ENCODE measurements around the gene HHAT. TPM values are rescaled to one million over a fixed set of nuclear protein-coding genes. Genes with fewer than 3 reads are reported as not detected.

HHAT gene
- total and polyA plus RNA-seq, 2 of the 4 experiments (the other 2 are of a cell fraction) = 1.7 to 2.5 TPM

GRCh38 chr1:210291786-210292230 lies 36.9 kb upstream of the HHAT start:
- Histone ChIP-seq H3K4me1 (ENCODE audit: control insufficient read depth, insufficient read depth, low read length) (peaks cover 3% of the 10 kb centered on the region; the same call in 1 of the 2 replicates), H3K56ac (ENCODE audit: extremely low read depth, insufficient read depth, low read length) (no peak overlapping the region), H2BK5ac (ENCODE audit: low read depth, low read length, poor library complexity, severe bottlenecking) (no peak overlapping the region), H3K4me2 (ENCODE audit: low read depth, low read length) (no peak overlapping the region), H3K36me3 (ENCODE audit: control insufficient read depth, insufficient read depth, low read length) (no peaks in the 10 kb centered on the region), H3K4ac (ENCODE audit: low read depth, low read length) (no peak overlapping the region), H4K5ac (ENCODE audit: low read depth, low read length) (no peak overlapping the region), H3K14ac (replicated peaks; ENCODE audit: low read depth, low read length) (no peak overlapping the region), H3K9ac (ENCODE audit: low read depth, low read length) (no peak overlapping the region), H3K18ac (ENCODE audit: low read depth, low read length) (no peak overlapping the region), H3K27me3 (ENCODE audit: control insufficient read depth, insufficient read depth, low read length) (peaks cover 35% of the 10 kb centered on the region), H2AK5ac (ENCODE audit: low read depth, low read length) (no peak overlapping the region), H4K8ac (ENCODE audit: low read depth in 2 of 2, low read length in 2 of 2) (no peak overlapping the region), H4K20me1 (ENCODE audit: insufficient read depth, low read length) (no peaks in the 10 kb centered on the region), H3K27ac (ENCODE audit: insufficient read depth, low read length) (no peak overlapping the region), H3K79me1 (ENCODE audit: low read depth in 1 of 2, low read length in 2 of 2) (no peaks in the 10 kb centered on the region), H3K23ac (ENCODE audit: low read depth, low read length) (no peak overlapping the region), H3K9me1 (ENCODE audit: insufficient read depth, low read length) (no peaks in the 10 kb centered on the region), H2AK9ac (replicated peaks; ENCODE audit: low read depth, low read length, poor library complexity) (no peak overlapping the region), H2BK120ac (ENCODE audit: low read depth, low read length) (no peak overlapping the region), H2AFZ (replicated peaks; ENCODE audit: low read length, poor library complexity) (peak overlapping the region; percentile 54), H2BK15ac (ENCODE audit: low read depth, low read length) (no peak overlapping the region), H3K9me3 (ENCODE audit: control insufficient read depth, insufficient read depth, low read length) (no peaks in the 10 kb centered on the region), H4K91ac (ENCODE audit: insufficient read depth, low read depth, low read length) (no peak overlapping the region), H3K4me3 (ENCODE audit: insufficient read depth, low read depth, low read length) (no peak overlapping the region), H2BK20ac (ENCODE audit: low read depth, low read length) (no peak overlapping the region)
- TF ChIP-seq SMC3 (IDR thresholded peaks at IDR 0.05; ENCODE audit: low read depth, low read length) = no peak
- TF ChIP-seq MAZ (IDR thresholded peaks at IDR 0.05; ENCODE audit: borderline replicate concordance, low read depth, low read length) = no peak
- TF ChIP-seq CEBPB (IDR thresholded peaks at IDR 0.05; ENCODE audit: low read depth, low read length) = no peak
- TF ChIP-seq FOS (IDR thresholded peaks at IDR 0.05; ENCODE audit: low read depth, low read length) = no peak
- TF ChIP-seq POLR2A (IDR thresholded peaks at IDR 0.05; ENCODE audit: low read depth, low read length) = no peak
- no peak for TF ChIP-seq MAFK (IDR thresholded peaks at IDR 0.05; ENCODE audit: low read depth, low read length)
- TF ChIP-seq MXI1 (IDR thresholded peaks at IDR 0.05; ENCODE audit: borderline replicate concordance, low read depth, low read length) = no peak
- no peak for TF ChIP-seq RFX5 (IDR thresholded peaks at IDR 0.05; ENCODE audit: low read depth, low read length)
- TF ChIP-seq RCOR1 (IDR thresholded peaks at IDR 0.05; ENCODE audit: insufficient replicate concordance, low read length) = no peak
- no peak for TF ChIP-seq CHD1 (IDR thresholded peaks at IDR 0.05; ENCODE audit: low read depth, low read length)
- no peak for TF ChIP-seq RAD21 (IDR thresholded peaks at IDR 0.05; ENCODE audit: low read length)
- TF ChIP-seq ELK1 (IDR thresholded peaks at IDR 0.05; ENCODE audit: borderline replicate concordance, low read depth, low read length) = no peak
- no peak for TF ChIP-seq USF2 (IDR thresholded peaks at IDR 0.05; ENCODE audit: low read depth, low read length)
- no peak for TF ChIP-seq BHLHE40 (IDR thresholded peaks at IDR 0.05; ENCODE audit: low read depth, low read length)
- TF ChIP-seq NFE2L2 (IDR thresholded peaks at IDR 0.05; ENCODE audit: low read depth, low read length) = no peak
- no peak for TF ChIP-seq CTCF (conservative IDR thresholded peaks at IDR 0.05; ENCODE audit: low read depth, low read length)
- POLR2A ChIA-PET (ENCODE audit: unreplicated experiment) = interaction anchor here (1.1 kb wide), 1 partner anchor 32 kb away, joined by 10 read pairs; no protein-coding TSS in a partner anchor
- no TSS peak for BruUV-seq (replicated peaks)
- WGBS, 2 experiments (ENCODE audit: extremely low coverage in 2 of 2, insufficient read length in 1 of 2) = 7% methylated on average over 3 of the region's 9 CpGs; no CpG with 5 or more reads in 1 of the 2 experiments
- ATAC-seq (ENCODE audit: low read depth) = peak; percentile 53; the same call in 1 of the 2 replicates
- intact Hi-C loops (cut with micrococcal nuclease) = no loop called here
- dilution Hi-C loops (cut with HindIII; ENCODE audit: low sequenced_read_pairs, unreplicated experiment) = no loop called here
- in situ Hi-C loops (cut with MboI; ENCODE audit: low sequenced_read_pairs) = no loop called here
- CTCF ChIA-PET = interaction anchor here (0.6 kb wide), 3 partner anchors 21 to 51 kb away, joined by 3 to 4 read pairs (median 3); no protein-coding TSS in a partner anchor
- no peak for DNase-seq
